Panc1 (cell line): ENCODE measurements around the gene GTPBP4. TPM values are rescaled to one million over a fixed set of nuclear protein-coding genes. Genes with fewer than 3 reads are reported as not detected.

Source experiments
- ATAC-seq: fragments of 200-7000 bp; cut with Tn5 transposase; 2 replicates; pipeline ENCODE4 v1.9.1; 2020; ENCODE audit warnings: mild to moderate bottlenecking, moderate library complexity
- BruUV-seq: library from RNA; stranded (reverse); fragments of 400-500 nt; replicated peaks from 2 replicates; lab custom pipeline; 2021; lab: Mats Ljungman, UMichigan
- CTCF ChIA-PET: fragments of 300-600 bp; sonication (Branson Sonifier 250); formaldehyde crosslinking; loops from one replicate; lab custom pipeline; 2022; ENCODE audit warnings: antibody characterized with exemption; lab: Charles Lee
- POLR2A ChIA-PET: fragments of 300-600 bp; sonication (Branson Sonifier 250); formaldehyde crosslinking; loops from one replicate; lab custom pipeline; 2022; ENCODE audit warnings: antibody characterized with exemption; lab: Charles Lee
- DNase-seq: peaks from one replicate; pipeline ENCODE4 v3.0.0-alpha.2; 2010; ENCODE audit warnings: low read depth, low spot score
- H3K27ac ChIP-seq: 2 replicates; pipeline ENCODE4 v1.5.1; 2011; ENCODE audit warnings: mild to moderate bottlenecking, low read length, inconsistent platforms
- H3K27me3 ChIP-seq: fragments of 200-500 bp; sonication (Bioruptor generic); 2 replicates; pipeline ENCODE4 v1.6.0; 2014; ENCODE audit warnings: low read length, inconsistent platforms; ENCODE audit not compliant: control insufficient read depth, insufficient read depth
- H3K36me3 ChIP-seq: fragments of 200-500 bp; sonication (Bioruptor generic); 2 replicates; pipeline ENCODE4 v1.5.1; 2014; ENCODE audit warnings: inconsistent platforms, mild to moderate bottlenecking, low read length, moderate library complexity; ENCODE audit not compliant: control insufficient read depth, insufficient read depth
- H3K4me1 ChIP-seq: 2 replicates; pipeline ENCODE4 v1.5.1; 2011; ENCODE audit warnings: inconsistent platforms, mild to moderate bottlenecking, low read length, moderate library complexity; ENCODE audit not compliant: control insufficient read depth, insufficient read depth
- H3K4me3 ChIP-seq, 2 experiments: 2 replicates each; pipeline ENCODE4 v1.5.1; 2011 to 2012; ENCODE audit warnings: low read depth in 2 of 2, low read length in 2 of 2, mild to moderate bottlenecking in 2 of 2, inconsistent platforms in 1 of 2, moderate library complexity in 1 of 2
- H3K9me3 ChIP-seq: fragments of 200-500 bp; sonication (Bioruptor generic); 2 replicates; pipeline ENCODE4 v1.5.1; 2014; ENCODE audit warnings: low read depth, mild to moderate bottlenecking, inconsistent platforms, low read length, moderate library complexity; ENCODE audit not compliant: control insufficient read depth, insufficient read depth
- CTCF ChIP-seq: fragments of 450-650 bp; IDR thresholded peaks from 2 replicates; pipeline ENCODE4 v1.5.1; 2017; ENCODE audit warnings: mild to moderate bottlenecking
- POLR2AphosphoS5 ChIP-seq: IDR thresholded peaks from 2 replicates; pipeline ENCODE4 v1.6.1; 2012; ENCODE audit warnings: mild to moderate bottlenecking, low read depth, low read length, moderate library complexity
- REST ChIP-seq, 2 experiments: IDR thresholded peaks; 2 replicates each; pipeline ENCODE4 v1.6.1; 2011 to 2012; ENCODE audit warnings: low read depth in 2 of 2, control low read depth in 1 of 2, low read length in 1 of 2, mild to moderate bottlenecking in 1 of 2, moderate library complexity in 1 of 2; ENCODE audit not compliant: insufficient read depth in 1 of 2
- SIN3A ChIP-seq: IDR thresholded peaks from 2 replicates; pipeline ENCODE4 v1.6.1; 2012; ENCODE audit warnings: low read depth, mild to moderate bottlenecking, low read length, moderate library complexity, borderline replicate concordance; ENCODE audit not compliant: insufficient read depth
- TCF7L2 ChIP-seq: IDR thresholded peaks from 2 replicates; pipeline ENCODE4 v1.6.1; 2011; ENCODE audit warnings: mild to moderate bottlenecking, low read depth, low read length, inconsistent platforms
- in situ Hi-C: cut with HindIII; loops from 2 replicates; pipeline ENCODE4 v1.10.0; 2016; ENCODE audit warnings: low sequenced_read_pairs, low pct_unique_long_range_greater_than_20kb
- intact Hi-C: fragments of 100-400 bp; cut with micrococcal nuclease; formaldehyde crosslinking; loops from one replicate; pipeline ENCODE4 v1.10.0; 2022; ENCODE audit not compliant: unreplicated experiment
- total RNA-seq: library from RNA; stranded (reverse); gene quantifications from one replicate; pipeline ENCODE4 v1.2.1, GENCODE V29; 2021; ENCODE audit not compliant: unreplicated experiment

The GTPBP4 gene
- total RNA-seq, 1 experiment from 2014 or later: 79.5 TPM

GRCh38 chr10:1022413-1022812, 34.2 kb downstream of the GTPBP4 start:
- DNase-seq (no peak), ATAC-seq (no peak)
- POLR2A ChIA-PET: interaction anchor here (0.7 kb wide), 1 partner anchor 152 kb away, joined by 4 read pairs; no protein-coding TSS in a partner anchor
- intact Hi-C loops (no loop called here), in situ Hi-C loops (no loop called here)
- no peaks in the 10 kb centered on the region for H3K4me1 ChIP-seq
- BruUV-seq: no TSS peak
- no peaks in the 10 kb centered on the region for H3K9me3 ChIP-seq
- no peak overlapping the region for H3K27ac ChIP-seq
- H3K4me3 ChIP-seq: no peak overlapping the region
- H3K36me3 ChIP-seq: peaks cover 7% of the 10 kb centered on the region
- CTCF ChIA-PET: no interaction called here
- no peak for TF ChIP-seq CTCF
- TF ChIP-seq TCF7L2: no peak
- TF ChIP-seq POLR2AphosphoS5: no peak
- no peak for TF ChIP-seq REST (IDR thresholded peaks at IDR 0.05; ENCODE audit: insufficient read depth in 1 of 2, low read depth in 2 of 2, low read length in 1 of 2)
- TF ChIP-seq SIN3A: no peak
- no peaks in the 10 kb centered on the region for H3K27me3 ChIP-seq

DNA sequence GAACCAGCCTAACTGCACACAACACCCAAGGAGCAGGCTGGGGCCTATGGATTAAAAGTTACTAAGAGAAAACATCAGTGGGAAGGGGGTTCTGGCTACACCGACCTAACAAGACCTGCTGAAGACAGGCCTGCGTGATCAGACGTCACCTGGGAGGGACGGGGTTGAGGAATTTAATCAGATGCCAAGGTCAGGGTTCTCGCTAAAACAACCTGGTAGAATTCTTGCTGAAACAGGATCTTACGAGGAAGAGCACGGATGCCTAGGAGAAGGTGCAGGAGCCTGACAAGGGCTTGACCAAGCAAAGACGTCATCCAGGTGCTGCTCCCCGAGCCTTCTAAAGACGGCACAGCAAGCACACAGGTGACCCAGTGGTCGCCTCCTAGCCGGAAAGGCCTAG, 35.9 kb downstream of the GTPBP4 start:
- CTCF ChIA-PET: no interaction called here
- TF ChIP-seq CTCF (no peak), POLR2AphosphoS5 (no peak), REST (IDR thresholded peaks at IDR 0.05; ENCODE audit: insufficient read depth in 1 of 2, low read depth in 2 of 2, low read length in 1 of 2) (no peak), TCF7L2 (no peak), SIN3A (no peak)
- in situ Hi-C loops (no loop called here), intact Hi-C loops (no loop called here)
- no peak overlapping the region for H3K4me3 ChIP-seq
- ATAC-seq (no peak), DNase-seq (no peak)
- no peak overlapping the region for H3K27ac ChIP-seq
- H3K36me3 ChIP-seq: 0 out of 2 replicates have a peak, but pooled peaks cover 2% of the 10 kb centered on the region
- no peaks in the 10 kb centered on the region for H3K27me3 ChIP-seq
- H3K9me3 ChIP-seq: no peaks in the 10 kb centered on the region
- no TSS peak for BruUV-seq
- POLR2A ChIA-PET: no interaction called here
- no peaks in the 10 kb centered on the region for H3K4me1 ChIP-seq
